Superior temporal gyrus (tissue), 1 donor: Measurements from ENCODE around the gene FUT2.
"Not testable (repeated sequence)": the region's sequence is repeated elsewhere in the genome, so short reads cannot be mapped to it uniquely, and the experiment has no call there.

Experiments
- DNase-seq: peaks from one replicate; pipeline ENCODE4 v3.0.0-alpha.2; 2016; ENCODE audit errors: extremely low spot score

FUT2 gene

DNA sequence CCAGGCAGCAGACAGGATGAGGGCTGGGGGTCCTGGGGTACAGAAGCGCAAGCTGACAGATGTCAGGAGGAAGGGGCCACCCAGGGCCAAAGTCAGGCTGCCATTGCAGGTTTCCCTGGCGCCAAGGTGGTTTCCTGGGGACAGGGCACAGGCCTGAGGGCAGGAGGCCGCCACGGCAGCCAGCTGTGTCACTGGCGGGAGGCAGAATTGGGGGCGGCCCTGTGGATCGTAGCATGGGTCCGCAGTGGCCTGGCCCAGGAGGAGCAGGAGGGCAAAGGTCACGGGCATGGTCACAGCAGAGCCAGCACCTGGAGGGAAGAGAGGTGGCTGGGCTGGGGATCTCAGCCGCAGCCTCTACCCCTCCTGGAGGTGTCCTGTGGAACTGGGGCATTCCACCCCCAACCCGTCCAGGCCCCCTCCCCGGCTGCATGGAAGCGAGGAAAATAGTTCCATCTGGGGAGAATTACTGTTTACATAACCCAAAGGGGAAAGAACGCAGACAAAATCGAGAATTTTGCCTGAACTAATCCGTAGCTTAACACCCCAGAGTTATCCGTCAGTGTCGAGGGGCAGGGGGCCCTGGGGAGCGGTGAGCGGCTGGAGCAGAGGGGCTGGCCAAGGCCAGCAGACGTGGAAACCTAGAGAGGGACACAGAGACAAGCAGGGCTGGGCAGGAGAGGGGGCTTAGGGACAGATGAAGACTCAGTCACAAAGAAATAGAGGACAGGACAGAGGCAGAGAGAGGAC lies 24.9 kb upstream of the FUT2 start:
- no peak for DNase-seq

GRCh38 chr19:48671446-48671995 lies 24.2 kb upstream of the FUT2 start:
- no peak for DNase-seq

DNA sequence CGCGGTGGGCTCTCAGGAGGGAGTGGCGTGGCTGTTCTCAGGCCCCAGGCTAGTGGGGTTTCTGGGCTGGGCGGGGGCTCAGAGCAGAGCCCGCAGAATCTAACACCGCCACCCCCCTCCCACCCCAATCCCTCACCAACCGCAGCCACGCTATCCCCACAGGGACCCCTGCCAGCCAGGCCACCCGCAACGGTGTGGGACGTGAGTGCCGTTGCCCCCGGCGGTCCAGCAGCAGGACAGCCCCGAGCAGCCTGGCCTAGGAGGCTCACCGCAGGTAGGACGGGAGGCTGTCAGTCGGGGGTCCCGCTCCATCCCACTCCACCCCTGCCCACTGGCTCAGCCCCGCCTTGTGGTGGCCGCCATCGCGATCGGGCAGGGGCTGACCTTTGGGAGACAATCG lies 22.8 kb upstream of the FUT2 start, which contains the start of gene NTN5:
Gene NTN5 (minus strand): TSS at position 24 of the 400 bp plus-strand sequence. CDS start 2,031 bp downstream, outside the sequence.
- no peak for DNase-seq

GRCh38 chr19:48673436-48674100 lies 22.2 kb upstream of the FUT2 start:
- DNase-seq, result no peak

GRCh38 chr19:48674216-48674809 lies 21.5 kb upstream of the FUT2 start:
- no peak for DNase-seq

- peak; percentile 95 for DNase-seq
Measured at GRCh38 chr19:48674921-48675824, 20.6 kb upstream of the FUT2 start.

- DNase-seq, result no peak
Measured at GRCh38 chr19:48676487-48676886, 19.3 kb upstream of the FUT2 start.

- no peak for DNase-seq
Measured at GRCh38 chr19:48676887-48677286, 18.9 kb upstream of the FUT2 start.

DNA sequence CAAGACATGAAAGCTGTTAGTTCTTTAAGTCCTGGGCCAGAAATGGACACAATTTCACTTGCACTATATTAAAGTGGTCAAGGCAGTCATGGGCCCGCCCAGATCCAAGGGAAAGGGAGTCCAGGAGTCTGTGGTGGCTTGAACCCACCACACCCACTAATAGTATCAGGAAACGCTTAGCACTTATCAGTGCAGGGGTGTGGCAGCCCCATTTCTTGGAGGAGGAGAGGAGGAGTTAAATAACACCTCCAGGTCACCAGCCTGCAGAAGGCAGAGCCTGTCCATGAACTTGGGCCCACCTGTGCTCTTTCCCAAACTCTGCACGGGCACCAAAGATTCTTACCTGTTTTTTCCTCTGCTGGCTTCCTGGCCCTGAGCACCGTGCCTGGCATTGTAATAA lies 17.6 kb upstream of the FUT2 start:
- DNase-seq, result no peak

GRCh38 chr19:48680006-48680405 lies 15.8 kb upstream of the FUT2 start:
- not testable (repeated sequence) for DNase-seq

DNA sequence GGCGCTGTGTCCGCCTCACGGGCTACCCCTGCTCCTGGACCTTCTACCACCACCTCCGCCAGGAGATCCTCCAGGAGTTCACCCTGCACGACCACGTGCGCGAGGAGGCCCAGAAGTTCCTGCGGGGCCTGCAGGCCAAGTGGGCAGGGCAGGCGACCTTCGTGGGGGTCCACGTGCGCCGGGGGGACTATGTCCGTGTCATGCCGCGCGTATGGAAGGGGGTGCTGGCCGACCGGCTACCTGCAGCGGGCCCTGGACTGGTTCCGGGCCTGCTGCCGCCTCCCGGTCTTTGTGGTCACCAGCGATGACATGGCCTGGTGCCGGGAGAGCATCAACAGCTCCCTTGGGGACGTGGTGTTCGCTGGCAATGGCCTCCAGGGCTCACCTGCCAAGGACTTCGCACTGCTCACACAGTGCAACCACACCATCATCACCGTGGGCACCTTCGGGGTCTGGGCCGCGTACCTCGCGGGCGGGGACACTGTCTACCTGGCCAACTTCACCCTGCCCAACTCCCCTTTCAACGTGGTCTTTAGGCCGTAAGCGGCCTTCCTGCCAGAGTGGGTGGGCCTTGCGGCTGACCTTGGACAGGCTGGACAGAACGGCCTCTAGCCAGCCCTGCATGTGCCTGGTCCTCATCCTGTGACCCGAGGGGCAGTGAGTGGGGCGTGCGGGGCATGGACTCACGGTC lies 15.2 kb upstream of the FUT2 start:
- no peak for DNase-seq

DNA sequence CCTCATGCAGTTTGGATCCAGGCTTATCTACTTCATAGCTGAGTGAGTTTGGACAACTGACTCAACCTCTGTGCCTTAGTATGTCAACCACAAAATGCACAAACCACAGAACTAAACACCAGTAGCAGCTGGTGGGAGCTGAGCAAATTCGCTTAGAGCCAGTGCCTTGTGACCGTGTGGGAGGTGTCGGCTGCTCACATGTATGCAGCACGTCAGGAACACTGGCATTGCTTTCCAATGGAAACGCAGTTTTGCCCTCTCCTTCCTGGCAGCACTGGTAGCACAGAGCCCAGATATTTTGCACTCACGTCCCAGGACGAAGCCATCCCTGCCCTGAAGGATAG lies 14.7 kb upstream of the FUT2 start:
- DNase-seq, result peak; percentile 62

DNA sequence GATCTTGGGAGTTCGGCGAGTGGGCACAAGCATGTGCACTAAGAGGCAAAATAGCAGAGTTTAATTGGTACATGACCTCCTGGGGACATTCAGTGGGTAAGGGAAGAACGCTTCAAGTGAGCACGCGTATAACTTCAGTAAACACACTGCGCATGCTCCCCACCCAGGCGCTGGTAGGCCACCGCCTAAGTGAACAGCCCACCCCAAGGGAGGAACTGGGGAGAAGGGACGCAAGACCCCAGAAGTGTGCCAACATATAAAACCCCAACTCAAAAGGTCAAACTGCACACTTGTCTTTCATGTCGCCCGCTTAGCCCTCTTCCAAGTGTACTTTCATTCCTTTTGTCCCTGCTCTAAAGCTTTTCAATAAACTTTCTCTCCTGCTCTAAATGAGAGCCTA lies 12.4 kb upstream of the FUT2 start:
- DNase-seq, result peak; percentile 75

- DNase-seq, result no peak
Measured at GRCh38 chr19:48685583-48685982, 10.2 kb upstream of the FUT2 start.

- no peak for DNase-seq
Measured at GRCh38 chr19:48686088-48686487, 9.7 kb upstream of the FUT2 start.

DNA sequence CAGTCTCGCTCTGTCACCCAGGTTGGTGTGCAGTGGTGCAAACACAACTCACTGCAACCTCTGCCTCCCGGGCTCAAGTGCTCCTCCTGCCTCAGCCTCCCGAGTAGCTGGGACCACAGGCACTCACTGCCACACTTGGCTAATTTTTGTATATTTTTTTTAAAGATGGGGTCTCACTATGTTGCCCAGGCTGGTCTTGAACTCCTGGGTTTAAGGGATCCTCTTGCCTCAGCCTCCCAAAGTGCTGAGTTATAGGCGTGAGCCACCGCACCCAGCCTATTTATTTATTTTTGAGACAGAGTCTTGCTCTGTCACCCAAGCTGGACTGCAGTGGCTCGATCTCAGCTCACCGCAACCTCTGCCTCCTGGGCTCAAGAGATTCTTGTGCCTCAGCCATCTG lies 9.1 kb upstream of the FUT2 start:
- not testable (repeated sequence) for DNase-seq

DNA sequence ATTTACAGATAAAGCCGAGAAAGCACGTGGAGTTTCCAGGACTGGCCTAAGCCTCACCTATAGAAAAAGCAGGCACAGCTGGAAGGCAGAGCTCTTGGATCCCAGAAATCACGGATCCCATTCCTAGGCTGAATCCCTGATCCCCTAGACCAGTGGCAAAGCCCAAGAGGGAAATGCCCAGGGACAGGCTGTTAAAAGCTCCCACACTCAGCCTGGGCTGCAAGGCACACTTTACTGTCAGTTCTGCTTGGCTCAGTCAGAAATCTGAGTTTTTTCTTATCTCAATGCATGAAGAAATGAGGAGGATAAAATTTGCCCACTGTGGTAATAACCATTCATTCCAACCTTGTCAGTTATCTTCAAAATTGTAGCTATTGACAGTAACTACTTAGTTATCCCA lies 8.0 kb upstream of the FUT2 start:
- DNase-seq, result no peak

- DNase-seq, result peak; percentile 53
Measured at GRCh38 chr19:48689449-48689848, 6.3 kb upstream of the FUT2 start.

- not testable (repeated sequence) for DNase-seq
Measured at GRCh38 chr19:48693629-48694028, 2.1 kb upstream of the FUT2 start.

GRCh38 chr19:48696353-48697010 lies 711 bp downstream of the FUT2 start:
- DNase-seq, result no peak

- DNase-seq, result no peak
Measured at GRCh38 chr19:48698046-48698445, 2.3 kb downstream of the FUT2 start.
